ENCODE measurements around the gene PICK1.

Gene PICK1

DNA sequence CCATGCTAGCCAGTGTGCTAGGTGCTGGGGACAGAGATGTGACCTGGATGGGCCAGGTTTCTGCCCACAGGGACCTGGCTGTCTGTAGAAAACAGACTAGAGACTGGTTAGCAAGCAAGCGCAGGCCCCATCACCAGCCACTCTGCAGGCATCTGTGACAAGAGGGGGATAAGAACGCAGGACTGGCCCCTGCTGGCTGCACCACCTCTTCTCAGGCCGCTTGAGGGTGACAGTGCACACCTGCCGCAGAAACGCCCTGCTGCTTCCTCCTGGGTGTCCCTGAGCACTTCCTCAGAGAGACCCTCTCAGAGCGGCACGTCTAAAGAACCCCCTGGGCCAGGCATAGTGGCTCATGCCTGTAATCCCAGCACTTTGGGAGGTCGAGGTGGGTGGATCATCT, 5.9 kb upstream of the PICK1 start:
- no peak for DNase-seq

DNA sequence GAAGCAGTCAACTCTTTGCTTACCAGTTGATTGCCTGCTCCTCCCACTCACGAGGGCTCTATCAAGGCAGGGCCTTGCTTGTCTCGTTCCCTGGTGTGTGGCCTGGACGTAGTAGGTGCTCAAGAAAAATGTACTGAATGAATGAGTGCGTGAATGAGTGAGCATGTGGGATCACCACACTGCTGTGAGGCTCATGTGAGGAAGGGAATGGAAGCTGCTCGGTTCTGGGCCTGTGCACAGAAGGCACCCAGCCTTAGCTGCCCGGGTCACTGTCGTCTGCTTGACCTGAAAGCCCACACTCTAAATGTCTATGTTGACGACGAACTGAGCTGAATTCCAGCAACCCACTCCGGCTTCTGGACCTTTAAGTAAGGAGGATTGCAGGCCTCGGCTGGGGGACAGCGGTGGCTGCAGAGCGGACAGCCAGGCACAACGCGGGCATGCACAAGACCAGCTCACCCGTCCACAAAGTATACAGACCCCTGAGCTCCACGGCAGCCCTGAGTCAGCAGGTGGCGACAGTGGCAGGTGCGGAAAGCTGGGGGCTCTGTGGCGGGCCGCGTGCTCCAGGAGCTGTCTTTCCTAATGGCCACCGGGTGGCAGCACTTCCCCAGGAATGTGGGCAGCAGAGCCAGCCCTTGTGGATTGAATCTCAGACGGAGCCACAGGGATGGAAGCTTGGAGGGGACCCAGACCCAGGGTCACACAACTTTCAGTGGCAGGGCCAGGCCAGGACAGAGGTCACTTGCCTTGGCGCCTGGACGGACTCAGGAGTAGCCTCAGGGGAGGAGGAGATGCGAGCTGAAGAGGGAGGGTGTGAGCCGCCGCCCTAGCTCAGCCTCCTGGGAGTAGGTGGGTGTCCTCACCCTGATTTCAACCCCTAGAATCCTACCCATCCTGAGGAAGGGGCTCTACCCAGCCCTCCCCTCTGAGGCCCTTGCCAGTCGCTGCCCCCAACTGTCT, 5.0 kb upstream of the PICK1 start:
- DNase-seq: peak; percentile 32

DNA sequence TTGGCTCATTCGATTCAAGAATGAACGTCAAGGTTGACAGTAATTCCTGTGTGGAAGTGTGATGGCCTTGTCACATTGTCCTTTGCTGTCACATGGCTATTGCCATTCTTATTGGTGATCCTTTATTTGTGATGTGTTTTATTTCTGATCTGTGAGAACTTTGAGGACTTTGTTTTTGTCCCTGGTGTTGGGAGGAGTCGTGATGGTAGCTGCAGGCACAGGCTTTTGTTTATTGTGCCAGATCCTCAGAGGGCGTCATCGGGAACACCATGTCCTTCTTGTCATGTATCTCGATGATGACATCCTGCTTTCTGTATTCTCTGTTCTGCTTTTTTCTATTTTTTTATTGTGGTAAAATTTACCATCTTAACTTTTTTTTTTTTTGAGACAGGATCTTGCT, 5.6 kb downstream of the PICK1 start:
- no peak for DNase-seq

DNA sequence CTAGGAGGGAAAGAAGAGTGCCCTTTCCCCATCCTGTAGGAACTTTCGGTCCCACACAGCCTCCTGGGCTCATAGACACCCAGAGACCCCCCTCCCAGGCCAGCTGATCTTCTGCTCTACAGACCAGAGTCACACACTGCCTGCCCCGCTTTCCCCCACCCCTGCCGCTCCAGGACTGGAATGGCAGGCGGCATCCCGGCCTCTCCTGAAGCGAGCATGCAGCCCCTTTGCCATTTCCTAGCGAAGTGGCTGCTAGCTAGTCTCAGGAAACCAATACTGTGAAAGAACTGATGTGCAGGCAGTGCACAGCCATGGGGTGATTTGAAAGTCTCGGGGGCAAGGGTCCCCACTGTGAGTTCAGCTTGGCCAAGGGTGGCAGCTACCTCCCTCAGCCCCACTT, 8.3 kb downstream of the PICK1 start:
- DNase-seq: no peak

DNA sequence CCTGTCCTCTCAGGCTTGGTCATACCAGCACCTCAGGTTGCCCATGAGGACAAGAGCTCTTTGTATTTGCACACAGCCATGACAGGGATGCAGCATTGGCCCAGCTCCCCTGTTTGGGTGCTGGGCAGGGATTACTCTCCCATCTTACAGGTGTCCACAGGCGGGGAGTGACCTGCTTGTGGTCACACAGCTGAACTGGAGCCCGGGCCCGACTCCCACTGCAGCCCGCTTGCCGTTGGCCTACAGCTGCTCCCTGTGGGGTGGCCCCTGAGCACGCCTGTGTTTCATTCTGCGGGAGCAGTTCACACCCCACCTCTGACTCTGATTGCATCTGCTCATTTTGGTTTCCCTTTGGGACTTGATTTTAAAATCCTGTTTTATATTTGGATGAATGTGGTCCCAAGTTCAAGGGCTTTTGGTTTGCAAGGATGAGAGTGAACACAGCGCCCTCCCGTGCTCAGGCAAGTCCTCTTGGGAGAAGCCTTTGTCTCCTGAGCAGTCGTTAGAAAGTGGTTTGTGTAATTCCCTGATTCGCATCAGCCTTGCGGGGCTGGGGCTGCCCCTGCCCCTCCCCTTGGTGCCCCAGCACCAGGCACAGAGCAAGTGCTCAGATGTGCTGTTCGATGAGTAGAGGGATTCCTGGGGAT, 9.3 kb downstream of the PICK1 start:
- no peak for DNase-seq

DNA sequence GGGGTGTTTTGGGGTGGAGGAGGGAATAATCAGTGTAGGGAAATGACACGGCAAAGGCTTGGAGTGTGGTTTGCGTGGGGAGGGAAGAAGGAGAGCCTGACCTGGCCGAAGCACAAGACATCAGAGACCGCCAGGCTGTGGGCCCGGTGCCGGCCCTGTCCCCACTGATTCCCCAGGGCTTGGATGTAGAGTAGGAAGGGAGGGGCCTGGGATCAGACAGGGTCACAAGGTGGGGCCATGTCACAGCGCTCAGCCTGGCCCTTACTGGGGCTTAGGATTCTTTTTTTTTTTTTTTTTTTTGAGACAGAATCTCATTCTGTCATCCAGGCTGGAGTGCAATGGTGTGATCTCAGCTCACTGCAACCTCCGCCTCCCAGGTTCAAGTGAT, 9.8 kb downstream of the PICK1 start:
- no peak for DNase-seq

DNA sequence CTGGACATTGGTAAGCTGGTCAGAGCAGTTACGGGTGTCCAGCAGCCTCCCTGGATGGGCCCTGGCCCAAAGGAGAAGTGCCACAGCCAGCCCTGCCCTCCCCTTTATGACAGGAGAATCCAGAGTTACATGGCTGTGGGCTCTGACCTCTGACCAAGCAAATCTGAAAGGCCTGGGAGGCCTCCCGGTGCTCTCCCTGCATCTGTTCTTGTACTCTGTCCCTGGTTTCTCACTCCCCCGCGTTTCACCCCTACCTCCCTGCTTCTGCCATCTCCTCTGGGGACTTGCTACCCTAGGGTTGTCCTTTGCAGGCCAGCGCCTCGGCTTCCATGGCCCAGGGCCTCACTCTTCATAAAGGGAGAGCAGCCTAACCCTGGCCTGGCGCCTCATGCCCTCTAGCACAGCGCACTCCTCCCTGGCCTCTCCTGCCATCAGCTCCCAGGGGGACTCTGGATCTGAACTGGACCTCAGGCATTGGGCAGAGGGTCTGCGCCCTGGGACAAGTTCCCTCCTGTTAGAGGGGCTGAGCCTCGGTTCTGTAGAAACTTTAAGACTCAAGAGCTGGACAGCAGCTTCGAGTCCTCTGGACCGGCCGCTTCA, 10.7 kb downstream of the PICK1 start:
- no peak for DNase-seq

DNA sequence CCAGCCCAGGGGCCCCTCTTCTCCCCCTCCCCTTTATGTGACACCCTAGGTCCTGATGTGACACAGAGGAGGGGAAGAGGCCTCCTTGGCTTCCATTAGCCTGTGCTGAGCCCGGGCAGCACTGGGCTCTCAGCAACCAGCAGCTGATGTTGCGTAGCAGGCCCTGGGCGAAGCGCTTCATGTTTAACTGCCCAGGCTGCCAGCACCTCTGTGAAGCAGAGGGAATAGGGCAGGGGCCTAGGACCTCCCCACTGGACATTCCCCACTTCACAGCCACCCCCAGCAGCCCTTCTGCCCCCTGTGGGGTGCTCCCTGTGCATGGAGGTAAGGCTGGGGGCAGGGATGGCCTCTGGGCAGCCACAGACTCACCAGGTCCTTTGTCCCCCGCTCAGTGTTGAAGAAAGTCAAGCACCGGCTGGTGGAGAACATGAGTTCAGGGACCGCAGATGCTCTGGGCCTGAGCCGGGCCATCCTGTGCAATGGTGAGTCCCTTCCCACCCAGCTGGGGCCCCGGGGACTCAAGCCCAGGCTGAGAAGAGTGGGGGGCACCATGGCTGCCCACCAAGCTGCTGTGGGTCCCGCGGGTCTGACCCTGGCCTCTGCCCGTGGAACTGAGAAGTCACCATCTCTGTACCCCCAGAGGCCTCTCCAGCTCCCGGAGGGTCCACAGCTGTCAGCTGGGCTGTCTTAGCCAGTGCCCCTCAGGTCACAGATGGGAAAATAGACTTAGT, 11.6 kb downstream of the PICK1 start:
- no peak for DNase-seq

DNA sequence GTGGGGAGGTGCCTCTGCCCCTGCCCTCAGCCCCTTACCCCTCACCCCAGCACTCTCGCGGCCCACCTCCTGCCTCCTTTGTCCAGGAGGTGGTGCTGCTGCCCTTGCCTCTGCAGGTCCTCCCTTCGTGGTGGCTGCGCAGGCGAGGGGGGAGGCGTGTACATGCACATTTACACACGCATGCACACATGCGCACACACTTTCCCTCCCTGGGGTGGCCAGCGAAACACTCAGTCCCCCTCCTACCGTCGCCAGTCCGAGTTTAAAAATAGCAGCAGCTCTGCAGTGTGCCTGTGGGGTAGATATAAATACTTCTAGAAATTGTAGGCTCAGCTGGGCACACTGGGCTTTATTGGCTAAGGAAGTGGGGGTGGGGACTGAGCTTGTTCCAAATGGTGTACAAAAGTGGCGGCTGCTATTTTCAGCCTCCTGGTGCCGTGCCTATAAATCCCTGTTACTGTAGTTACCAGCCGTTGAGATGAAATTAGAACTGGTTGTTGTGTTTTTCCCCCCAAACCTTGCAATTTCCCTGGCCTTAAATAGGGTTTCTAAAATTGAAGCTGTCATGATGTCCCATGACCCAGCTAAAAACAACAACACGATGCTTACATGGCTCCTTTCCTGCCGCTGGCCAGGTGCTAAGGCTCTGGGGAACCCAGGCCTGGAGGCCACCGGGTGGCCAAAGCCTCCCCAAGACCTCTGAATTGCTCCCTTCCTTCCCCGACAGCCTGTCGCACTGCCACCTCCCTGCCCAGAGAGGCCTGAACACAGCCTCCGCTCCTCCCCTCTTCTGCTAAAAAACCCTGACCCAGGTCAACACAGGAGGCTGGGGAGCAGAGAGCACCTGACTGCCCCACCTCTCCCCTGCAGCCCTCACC, 12.4 kb downstream of the PICK1 start:
- DNase-seq: no peak

DNA sequence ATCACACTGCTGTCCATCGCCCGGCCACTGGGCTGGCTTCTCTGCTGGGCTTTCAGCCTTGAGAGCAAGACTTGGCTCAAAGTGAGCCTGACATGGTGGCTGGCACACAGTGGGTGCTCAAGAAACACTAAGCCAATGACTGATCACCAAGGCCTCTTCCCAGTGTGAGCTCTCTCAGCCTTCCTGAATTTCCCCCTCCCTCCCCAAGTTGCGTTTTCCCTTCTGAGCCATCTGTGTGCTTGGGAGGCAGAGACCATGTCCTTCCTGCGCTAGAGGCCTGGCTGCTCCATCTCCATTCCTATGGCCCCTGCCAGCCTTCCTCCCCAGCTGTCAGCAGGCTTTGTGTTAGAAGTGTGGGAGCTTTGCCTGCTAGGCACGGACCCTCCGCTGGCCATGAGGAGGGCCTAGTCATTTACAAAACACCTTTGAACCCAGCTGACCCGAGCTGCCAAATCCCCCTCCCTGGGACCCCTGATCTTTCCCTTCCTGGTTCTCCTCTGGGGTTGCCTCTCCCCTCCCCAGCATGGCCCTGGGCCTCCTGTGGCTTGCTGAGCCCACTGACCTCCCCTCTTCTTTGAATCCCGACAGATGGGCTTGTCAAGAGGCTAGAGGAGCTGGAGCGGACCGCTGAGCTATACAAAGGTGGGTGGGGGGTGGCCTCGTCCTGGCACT, 13.2 kb downstream of the PICK1 start:
- DNase-seq: no peak

DNA sequence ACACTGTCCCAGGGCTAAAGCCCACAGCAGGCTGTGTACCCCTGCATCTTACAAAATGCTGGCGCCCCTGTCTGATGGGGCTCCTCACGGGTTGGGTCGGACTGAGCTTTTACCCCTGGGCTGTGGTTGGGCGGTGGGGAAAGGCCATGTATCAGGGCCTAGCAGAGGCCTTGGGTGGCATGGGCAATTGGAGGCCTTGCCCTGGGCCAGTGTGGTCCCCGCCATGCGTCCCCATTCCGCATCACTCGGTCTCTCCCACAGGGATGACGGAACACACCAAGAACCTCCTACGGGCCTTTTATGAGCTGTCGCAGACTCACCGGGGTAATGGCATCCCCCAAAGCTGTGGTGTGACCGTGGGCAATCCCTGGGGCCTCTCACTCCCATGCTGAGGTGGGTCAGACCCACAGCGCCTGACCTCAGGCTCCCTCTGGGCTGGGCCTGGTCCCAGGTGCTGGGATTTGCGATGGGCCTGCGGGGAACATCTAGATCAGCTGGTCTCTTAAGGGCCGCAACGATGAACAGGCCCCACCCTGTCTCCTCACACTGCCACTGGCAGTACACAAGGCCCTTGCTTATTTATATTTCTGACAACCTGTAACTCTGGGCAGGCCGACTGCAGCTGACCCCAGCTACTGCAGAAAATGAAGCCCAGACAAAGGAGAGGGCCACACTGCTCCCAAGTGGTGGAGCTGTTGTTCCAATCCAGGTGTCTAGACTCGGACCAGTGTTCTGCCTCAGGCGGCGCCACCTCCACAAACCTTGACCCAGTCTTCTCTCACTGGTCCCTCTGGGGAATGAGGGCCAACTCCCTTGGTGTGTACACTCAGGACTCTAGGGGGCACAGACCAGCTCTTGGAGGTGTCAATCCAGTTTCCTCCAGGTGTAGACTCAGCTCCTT, 14.5 kb downstream of the PICK1 start:
- no peak for DNase-seq

DNA sequence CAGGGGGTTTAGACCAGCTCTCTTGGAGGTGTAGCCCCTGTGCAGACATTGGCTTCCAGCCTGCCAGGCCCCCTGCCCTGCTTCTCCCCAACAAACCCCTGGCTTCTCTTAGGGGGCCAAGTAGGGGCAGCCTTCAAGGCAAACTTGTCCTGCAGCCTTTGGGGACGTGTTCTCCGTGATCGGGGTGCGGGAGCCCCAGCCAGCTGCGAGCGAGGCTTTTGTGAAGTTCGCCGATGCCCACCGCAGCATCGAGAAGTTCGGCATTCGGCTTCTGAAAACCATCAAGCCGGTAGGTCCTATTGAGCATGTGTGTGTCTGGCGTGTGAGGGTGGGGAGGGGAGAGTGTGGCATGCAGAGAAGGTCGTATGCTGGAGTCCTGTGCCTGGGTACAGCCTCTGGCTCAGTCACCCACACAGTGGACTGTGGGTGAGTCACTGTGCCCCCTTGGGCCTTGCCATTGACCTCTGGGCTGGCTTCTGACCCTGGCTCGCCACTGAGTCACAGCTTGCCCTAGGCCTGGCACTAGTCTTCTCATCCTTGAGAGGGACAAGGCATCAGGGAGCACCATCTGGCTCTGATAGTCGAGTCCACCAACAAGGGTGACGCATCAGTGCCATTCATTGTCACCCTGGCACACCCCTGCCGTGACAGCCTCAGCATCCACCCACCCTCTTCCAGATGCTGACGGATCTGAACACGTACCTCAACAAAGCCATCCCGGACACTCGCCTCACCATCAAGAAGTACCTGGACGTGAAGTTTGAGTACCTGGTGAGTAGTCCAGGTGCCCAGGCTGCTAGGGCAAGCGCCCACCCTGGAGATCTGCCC, 15.3 kb downstream of the PICK1 start:
- no peak for DNase-seq

DNA sequence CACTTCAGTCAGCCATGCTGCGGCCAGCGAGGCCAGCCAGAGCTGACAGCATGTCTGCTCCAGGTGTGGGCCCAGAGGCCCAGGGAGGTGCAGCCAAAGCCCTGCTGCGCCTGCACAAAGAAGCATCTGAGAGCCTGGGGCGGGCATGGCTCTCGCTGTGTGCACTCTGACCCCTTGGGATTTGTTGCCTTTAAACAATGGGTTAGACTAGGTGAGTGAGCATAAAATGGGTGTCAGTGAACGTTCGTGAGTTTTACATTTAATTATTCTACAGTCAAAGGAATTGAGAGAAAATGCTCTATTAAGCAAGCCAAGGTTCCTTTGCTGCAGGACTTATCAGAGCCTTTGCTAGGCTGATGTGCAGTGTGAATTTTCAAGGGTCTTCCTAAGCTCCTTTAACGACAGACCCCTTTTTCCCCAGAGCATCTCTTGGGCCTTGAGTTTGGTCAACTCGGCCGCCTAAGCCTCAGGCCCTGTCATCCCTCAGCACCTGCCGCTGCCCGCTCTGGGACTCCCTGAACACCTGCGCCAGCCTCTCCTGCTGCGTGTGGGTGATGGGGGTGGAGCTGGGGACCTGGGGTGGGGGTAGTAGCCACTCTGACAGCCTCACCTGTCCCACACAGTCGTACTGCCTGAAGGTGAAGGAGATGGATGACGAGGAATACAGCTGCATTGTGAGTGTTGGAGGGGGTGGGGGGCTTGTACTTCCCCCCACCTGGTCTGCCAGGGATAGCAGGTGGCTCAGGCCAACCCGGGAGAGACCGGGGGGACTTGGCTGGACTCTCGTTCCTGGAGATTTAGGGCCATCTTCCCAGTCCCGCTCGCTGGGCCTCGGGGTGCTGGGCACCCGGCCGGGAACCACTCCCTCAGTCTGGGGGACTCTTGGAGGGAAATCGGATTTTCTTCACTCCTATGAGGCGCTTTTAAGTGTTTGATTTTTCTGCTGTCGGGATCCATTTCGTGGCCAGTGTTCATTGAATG, 16.2 kb downstream of the PICK1 start:
- DNase-seq: no peak

DNA sequence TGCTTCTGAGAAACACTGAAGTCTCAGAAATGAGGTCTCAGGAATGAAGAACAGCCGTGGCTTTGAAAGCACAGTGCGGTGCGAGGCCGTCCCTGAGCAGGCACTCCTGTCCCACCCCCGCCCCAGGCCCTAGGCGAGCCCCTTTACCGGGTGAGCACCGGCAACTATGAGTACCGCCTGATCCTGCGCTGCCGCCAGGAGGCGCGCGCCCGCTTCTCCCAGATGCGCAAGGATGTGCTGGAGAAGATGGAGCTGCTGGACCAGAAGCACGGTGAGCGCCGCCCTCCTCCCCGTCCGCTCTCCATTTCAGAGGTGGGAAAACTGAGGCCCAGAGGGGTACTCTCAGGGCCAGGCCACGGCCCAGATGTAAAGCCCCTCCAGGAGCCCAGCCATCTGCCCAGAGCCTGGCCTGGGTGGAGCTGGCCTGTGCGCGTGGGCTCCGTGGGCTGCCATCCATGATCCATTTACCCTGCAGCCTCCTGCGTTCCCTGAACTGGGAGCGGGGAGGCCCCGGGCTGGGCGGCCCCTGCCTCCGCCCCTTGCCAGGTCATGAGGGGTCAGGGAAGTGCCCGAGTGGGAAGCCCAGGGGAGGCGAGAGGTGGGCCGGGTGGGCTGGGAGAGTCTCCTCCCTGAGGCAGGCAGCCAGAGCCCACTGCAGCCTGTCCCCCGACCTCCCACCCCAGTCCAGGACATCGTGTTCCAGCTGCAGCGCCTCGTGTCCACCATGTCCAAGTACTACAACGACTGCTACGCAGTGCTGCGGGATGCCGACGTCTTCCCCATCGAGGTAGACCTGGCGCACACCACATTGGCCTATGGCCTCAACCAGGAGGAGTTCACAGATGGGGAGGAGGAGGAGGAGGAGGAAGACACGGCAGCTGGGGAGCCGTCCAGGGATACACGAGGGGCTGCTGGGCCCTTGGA, 17.2 kb downstream of the PICK1 start:
- no peak for DNase-seq

DNA sequence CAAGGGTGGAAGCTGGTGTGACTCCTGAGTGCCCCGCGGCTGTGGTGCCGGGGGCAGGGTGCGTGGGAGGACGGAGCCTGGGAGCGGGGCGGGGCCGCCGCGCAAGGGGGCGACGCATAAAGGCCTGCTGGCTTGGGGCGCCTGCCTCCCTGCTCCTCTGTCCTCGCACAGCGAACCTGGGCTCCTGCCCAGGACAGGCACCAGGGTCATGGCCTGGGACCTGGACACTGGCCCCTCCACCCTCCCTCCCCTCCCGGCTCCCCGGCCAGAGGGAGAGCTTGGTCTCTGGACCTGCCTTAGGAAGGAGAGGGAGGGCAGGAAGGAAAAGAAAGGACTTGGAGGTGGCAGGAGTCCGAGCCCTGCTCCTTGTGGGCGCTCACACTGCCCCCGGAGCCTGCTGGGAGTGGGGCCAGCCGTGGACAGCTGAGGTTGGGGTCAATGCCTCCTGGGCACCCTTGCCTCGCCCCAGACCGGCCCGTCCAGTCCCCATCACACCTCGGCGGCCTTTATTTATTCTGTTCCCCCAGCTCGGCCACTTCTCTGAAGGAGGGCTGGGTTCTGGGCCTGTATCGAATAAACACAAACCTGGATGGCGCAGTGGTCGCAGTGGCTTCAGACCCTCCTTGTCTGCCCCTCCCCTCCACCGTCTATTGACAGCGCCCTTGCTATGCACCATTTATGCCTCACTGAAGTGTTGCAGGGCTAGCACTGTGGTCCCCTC, 18.1 kb downstream of the PICK1 start:
- DNase-seq: no peak

DNA sequence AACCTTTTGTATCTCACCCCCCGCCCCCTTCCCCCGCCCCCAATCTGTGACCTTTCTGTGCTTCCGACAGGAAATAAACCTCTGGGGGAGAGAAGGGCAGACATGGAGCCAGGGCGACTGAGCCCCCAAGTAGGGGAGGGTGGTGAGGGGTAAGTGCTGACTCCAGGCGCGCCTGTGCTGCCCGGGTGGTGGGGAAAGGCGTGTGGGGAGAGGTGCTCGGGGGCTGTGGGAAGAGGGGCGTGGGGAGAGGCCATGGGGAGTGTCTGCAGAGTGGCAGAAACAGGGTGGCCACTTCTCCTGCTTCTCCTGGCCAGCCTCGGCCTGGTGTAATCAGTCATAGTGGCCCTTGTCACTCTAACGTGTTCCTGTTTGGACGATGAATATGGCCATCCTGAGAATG, 18.8 kb downstream of the PICK1 start:
- DNase-seq: no peak

DNA sequence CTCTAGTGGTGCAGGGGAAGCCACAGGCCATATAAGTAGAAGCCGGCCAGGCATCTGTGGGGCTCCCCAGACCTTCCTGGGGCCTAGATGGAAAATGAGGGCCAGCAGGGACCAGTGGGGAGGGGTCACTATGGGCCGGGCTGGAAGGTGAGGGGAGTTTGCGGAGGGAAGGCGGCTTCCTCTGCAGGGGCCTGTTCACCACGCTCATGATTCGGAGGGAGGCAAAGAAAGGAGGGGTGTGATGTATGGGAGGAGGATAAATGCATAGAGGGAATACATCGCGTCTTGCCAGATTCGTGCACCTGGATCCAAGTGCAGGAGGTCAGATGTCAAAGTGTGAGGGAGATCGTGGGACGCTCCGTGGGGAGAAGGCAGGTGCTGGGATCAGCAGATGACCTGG, 19.9 kb downstream of the PICK1 start:
- no peak for DNase-seq
